DMS79 treated with DMSO at 0.1 percent for 48 hours (cell line): ENCODE data around the gene PPP4R3C.
"Not testable (repeated sequence)": the region's sequence is repeated elsewhere in the genome, so short reads cannot be mapped to it uniquely, and the experiment has no call there.

Experiments
- DNase-seq: peaks from one replicate; lab custom pipeline; 2025; lab: John Stamatoyannopoulos, UW

Gene PPP4R3C

GRCh38 chrX:27463187-27463586, at the start of gene PPP4R3C:
Gene PPP4R3C (minus strand): TSS chrX:27463341. CDS start chrX:27463296, 45 bp downstream.
- no peak for DNase-seq

GRCh38 chrX:27491397-27491796, 28.3 kb upstream of the PPP4R3C start:
- no peak for DNase-seq

GRCh38 chrX:27466051-27466450, 2.9 kb upstream of the PPP4R3C start:
- no peak for DNase-seq

GRCh38 chrX:27465036-27465435, 1.9 kb upstream of the PPP4R3C start:
- DNase-seq: no peak

GRCh38 chrX:27459129-27459528, 4.0 kb downstream of the PPP4R3C start:
- DNase-seq: not testable (repeated sequence)

- DNase-seq: not testable (repeated sequence)
These were observed 4.6 kb downstream of the PPP4R3C start for GRCh38 chrX:27458544-27458943.

- DNase-seq: no peak
These were observed 11.8 kb downstream of the PPP4R3C start for GRCh38 chrX:27451324-27451723.

- no peak for DNase-seq
These were observed 16.7 kb downstream of the PPP4R3C start for GRCh38 chrX:27446423-27446822.

GRCh38 chrX:27445438-27445837, 17.7 kb downstream of the PPP4R3C start:
- DNase-seq: no peak

GRCh38 chrX:27444093-27444908, 18.8 kb downstream of the PPP4R3C start:
- DNase-seq: no peak

- not testable (repeated sequence) for DNase-seq
These were observed 20.7 kb downstream of the PPP4R3C start for GRCh38 chrX:27442392-27442791.

- DNase-seq: no peak
These were observed 23.4 kb downstream of the PPP4R3C start for GRCh38 chrX:27439771-27440170.

- no peak for DNase-seq
These were observed 24.2 kb downstream of the PPP4R3C start for GRCh38 chrX:27438937-27439336.

- no peak for DNase-seq
These were observed 28.1 kb downstream of the PPP4R3C start for GRCh38 chrX:27435031-27435430.
